MG63 (cell line): Measurements from ENCODE around the gene LRRK2. TPM values are rescaled to one million over a fixed set of nuclear protein-coding genes. Genes with fewer than 3 reads are reported as not detected.

ENCODE experiments used
- DNase-seq: peaks from one replicate; pipeline ENCODE4 v3.0.0-alpha.2; 2020
- H3K27me3 ChIP-seq: fragments of 250-450 bp; sonication (Bioruptor Pico); 2 replicates; pipeline ENCODE4 v1.5.1; 2020; ENCODE audit warnings: mild to moderate bottlenecking, moderate library complexity
- H3K36me3 ChIP-seq: fragments of 250-450 bp; sonication (Bioruptor Pico); 2 replicates; pipeline ENCODE4 v1.5.1; 2020; ENCODE audit warnings: mild to moderate bottlenecking, moderate library complexity
- H3K4me3 ChIP-seq: fragments of 250-450 bp; sonication (Bioruptor Pico); 2 replicates; pipeline ENCODE4 v1.5.1; 2020; ENCODE audit warnings: mild to moderate bottlenecking, moderate library complexity
- H3K9me3 ChIP-seq: fragments of 250-450 bp; sonication (Bioruptor Pico); 2 replicates; pipeline ENCODE4 v1.5.1; 2020; ENCODE audit warnings: mild to moderate bottlenecking, moderate library complexity
- total RNA-seq: library from RNA; depleted of rRNA; stranded (reverse); fragments of >200 nt; shearing (Covaris generic); gene quantifications from 2 replicates; pipeline ENCODE4 v1.2.3, GENCODE V29; 2014; ENCODE audit warnings: low replicate concordance

LRRK2 gene
- total RNA-seq, 1 experiment from 2014 or later, result 0.76 TPM

DNA sequence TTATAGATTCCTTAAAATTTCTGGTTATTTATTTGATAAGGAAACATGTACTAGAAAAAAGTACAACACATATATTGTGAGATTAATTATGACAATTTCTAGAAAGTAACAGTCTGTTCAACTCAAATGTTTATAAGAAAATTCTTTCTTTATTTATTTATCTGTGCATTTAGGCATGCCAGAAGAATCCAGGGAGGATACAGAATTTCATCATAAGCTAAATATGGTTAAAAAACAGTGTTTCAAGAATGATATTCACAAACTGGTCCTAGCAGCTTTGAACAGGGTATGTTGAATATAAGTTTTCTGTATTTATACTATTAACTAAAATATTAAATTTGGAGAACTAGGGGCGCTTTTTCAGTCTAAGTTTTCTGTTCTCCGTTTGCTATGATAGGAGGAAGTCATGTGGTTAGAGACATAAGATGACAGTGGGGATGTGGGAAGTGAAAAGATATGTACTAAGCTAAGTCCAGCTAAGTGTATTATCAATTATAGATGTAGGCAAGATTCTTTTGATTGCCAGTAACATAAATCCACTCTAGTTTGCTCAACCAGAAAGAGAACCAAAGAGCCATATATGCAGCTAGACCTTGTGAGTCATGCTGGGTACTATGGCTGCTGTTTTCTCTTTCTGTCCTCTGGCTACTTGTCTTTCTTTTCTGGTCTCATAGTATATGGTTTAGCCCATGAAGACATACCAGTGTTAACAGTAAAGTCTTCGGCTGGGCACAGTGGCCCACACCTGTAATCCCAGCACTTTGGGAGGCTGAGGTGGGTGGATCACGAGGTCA lies 39.0 kb downstream of the LRRK2 start:
- no peak for DNase-seq
- no peak overlapping the region for H3K4me3 ChIP-seq

GRCh38 chr12:40271981-40272664 lies 47.3 kb downstream of the LRRK2 start:
- no peaks in the 10 kb centered on the region for H3K36me3 ChIP-seq
- DNase-seq, result no peak
- H3K4me3 ChIP-seq, result no peak overlapping the region
- no peaks in the 10 kb centered on the region for H3K27me3 ChIP-seq
- no peaks in the 10 kb centered on the region for H3K9me3 ChIP-seq

More for the DNA sequence above, 39.0 kb downstream of the LRRK2 start:
- no peaks in the 10 kb centered on the region for H3K27me3 ChIP-seq
- H3K9me3 ChIP-seq, result no peaks in the 10 kb centered on the region
- no peaks in the 10 kb centered on the region for H3K36me3 ChIP-seq

GRCh38 chr12:40281791-40282364 lies 57.1 kb downstream of the LRRK2 start:
- DNase-seq, result no peak

DNA sequence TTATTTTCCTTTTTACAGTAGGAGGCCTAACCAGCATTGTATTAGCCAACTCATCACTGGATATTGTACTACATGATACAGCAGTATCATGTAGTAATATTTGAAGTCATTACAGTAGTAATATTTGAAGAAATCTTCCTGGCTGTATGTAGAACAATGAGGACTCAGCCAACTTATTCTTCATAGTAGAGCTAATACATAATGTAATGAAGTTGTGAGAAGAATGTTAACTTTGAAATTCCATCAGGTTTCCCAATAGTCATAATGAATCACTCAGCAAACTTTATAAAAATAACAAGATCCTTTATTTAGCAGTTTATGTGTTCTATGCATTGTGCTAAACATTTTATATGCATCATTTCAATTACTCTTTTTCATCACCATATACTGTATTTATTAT lies 61.8 kb downstream of the LRRK2 start:
- Histone ChIP-seq H3K27me3 (no peaks in the 10 kb centered on the region), H3K9me3 (no peaks in the 10 kb centered on the region), H3K4me3 (no peak overlapping the region), H3K36me3 (no peaks in the 10 kb centered on the region)
- no peak for DNase-seq

More at GRCh38 chr12:40281791-40282364, 57.1 kb downstream of the LRRK2 start:
- Histone ChIP-seq H3K9me3 (no peaks in the 10 kb centered on the region), H3K36me3 (no peaks in the 10 kb centered on the region), H3K27me3 (no peaks in the 10 kb centered on the region), H3K4me3 (no peak overlapping the region)

DNA sequence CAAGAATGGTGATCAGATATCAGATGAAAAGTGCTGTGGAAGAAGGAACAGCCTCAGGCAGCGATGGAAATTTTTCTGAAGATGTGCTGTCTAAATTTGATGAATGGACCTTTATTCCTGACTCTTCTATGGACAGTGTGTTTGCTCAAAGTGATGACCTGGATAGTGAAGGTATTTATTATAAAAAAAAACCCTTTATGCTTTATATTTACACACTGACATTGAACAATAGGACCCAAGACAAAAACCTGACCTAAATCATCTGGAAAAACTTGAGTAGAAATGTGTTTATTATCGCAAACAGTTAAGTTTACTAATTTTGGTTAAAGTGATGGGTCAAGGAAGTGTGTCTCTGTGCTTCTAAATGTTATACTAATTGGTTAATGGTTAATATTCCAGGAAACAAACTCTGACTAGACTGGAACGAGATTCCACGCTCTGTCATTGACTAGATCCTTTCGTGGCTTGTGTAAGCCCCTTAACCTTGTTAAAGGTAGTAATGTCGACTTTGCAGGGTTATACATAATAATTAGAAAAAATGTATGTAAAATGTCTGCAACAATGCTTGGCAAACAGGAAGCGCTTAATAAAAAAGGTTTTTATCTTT lies 62.7 kb downstream of the LRRK2 start:
- DNase-seq, result no peak
- no peak overlapping the region for H3K4me3 ChIP-seq
- H3K9me3 ChIP-seq, result no peaks in the 10 kb centered on the region
- H3K36me3 ChIP-seq, result no peaks in the 10 kb centered on the region
- no peaks in the 10 kb centered on the region for H3K27me3 ChIP-seq

DNA sequence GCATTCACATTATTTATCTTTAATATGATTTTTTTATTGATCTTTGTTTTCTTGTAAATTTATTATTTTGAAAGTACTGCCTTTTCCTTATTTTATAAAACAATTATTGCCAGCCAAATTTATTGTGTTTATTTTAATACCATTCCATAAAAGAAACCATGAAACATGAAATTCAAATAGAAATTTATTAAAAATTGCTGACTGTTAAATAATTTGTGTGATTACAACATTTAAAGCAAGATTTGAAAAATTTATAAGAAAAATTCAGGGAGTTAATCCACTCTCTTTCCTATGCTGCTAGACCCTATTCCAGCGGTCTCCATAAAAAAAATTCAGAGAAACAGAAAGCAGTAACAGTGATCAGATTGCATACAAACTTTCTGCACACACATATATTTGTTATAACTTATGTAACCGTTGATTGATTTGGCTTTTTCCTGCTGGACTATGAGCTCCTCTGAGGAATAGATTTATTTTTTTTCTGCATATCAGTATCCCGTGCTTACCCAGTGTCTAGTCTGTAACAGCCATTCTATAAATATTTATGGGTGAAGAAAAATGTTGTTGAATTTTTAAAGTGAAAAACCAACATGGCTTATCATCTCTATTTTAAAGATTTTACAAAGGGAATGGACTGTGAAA lies 68.1 kb downstream of the LRRK2 start:
- Histone ChIP-seq H3K27me3 (no peaks in the 10 kb centered on the region), H3K9me3 (no peaks in the 10 kb centered on the region), H3K36me3 (no peaks in the 10 kb centered on the region), H3K4me3 (no peak overlapping the region)
- DNase-seq, result no peak

GRCh38 chr12:40298341-40298740 lies 73.5 kb downstream of the LRRK2 start:
- Histone ChIP-seq H3K4me3 (no peak overlapping the region), H3K9me3 (no peaks in the 10 kb centered on the region), H3K27me3 (no peaks in the 10 kb centered on the region), H3K36me3 (no peaks in the 10 kb centered on the region)
- DNase-seq, result no peak

DNA sequence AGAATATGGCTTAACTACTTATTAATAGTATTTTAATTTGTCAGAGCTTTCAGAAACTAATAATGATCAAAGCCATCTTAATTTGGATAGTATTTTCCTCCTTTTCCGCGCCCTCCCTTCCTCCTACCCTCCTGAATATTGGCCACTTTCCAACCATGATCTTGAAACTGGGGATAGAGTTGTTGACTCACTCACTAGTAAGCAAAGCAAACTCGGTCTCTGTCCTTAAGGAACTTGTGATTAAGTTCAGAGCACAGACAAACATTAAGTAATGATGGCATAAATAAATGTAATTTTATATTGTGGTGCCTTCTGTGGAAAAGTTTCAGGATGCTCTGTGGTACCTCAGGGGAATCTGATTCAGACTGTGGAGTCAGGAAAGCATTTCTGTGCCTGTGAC lies 75.7 kb downstream of the LRRK2 start:
- Histone ChIP-seq H3K4me3 (no peak overlapping the region), H3K9me3 (no peaks in the 10 kb centered on the region), H3K27me3 (no peaks in the 10 kb centered on the region), H3K36me3 (no peaks in the 10 kb centered on the region)
- no peak for DNase-seq

GRCh38 chr12:40309001-40309400 lies 84.2 kb downstream of the LRRK2 start:
- no peaks in the 10 kb centered on the region for H3K36me3 ChIP-seq
- H3K4me3 ChIP-seq, result no peak overlapping the region
- no peak for DNase-seq
- no peaks in the 10 kb centered on the region for H3K27me3 ChIP-seq
- no peaks in the 10 kb centered on the region for H3K9me3 ChIP-seq

DNA sequence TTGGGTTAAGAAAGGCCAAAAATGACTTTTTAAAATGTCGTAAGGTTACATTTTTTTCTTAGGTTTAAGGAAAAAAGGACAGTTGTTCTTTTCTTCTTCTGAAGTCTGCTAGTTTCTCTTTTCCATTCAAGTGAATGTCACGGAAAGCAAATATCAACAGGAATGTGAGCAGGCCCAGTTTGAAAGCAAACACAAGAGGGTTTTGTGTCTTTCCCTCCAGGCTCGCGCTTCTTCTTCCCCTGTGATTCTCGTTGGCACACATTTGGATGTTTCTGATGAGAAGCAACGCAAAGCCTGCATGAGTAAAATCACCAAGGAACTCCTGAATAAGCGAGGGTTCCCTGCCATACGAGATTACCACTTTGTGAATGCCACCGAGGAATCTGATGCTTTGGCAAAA lies 85.4 kb downstream of the LRRK2 start:
- DNase-seq, result no peak
- H3K9me3 ChIP-seq, result no peaks in the 10 kb centered on the region
- H3K4me3 ChIP-seq, result no peak overlapping the region
- no peaks in the 10 kb centered on the region for H3K27me3 ChIP-seq
- H3K36me3 ChIP-seq, result no peaks in the 10 kb centered on the region

DNA sequence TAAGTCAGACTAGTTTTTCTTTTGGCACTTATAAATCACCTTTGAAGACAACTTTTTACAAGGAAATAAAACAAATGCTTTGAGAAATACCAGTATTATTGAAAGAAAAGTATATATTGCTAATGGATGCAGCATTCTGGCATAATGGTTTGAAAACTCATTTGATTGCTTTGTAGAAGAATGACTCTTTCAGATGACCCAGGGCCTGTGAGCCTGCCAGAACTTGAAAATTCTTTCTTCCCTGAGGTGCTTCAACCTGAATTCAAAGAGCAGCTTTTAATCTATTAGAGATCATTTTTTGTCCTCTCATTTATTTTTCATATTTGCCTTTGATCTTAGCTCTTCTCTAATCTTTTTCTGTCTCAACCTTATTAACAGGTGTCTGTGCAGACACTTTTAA lies 87.4 kb downstream of the LRRK2 start:
- no peak for DNase-seq
- Histone ChIP-seq H3K27me3 (no peaks in the 10 kb centered on the region), H3K4me3 (no peak overlapping the region), H3K36me3 (no peaks in the 10 kb centered on the region), H3K9me3 (no peaks in the 10 kb centered on the region)

- Histone ChIP-seq H3K9me3 (no peaks in the 10 kb centered on the region), H3K4me3 (no peak overlapping the region), H3K27me3 (no peaks in the 10 kb centered on the region), H3K36me3 (no peaks in the 10 kb centered on the region)
- no peak for DNase-seq
These were observed 88.3 kb downstream of the LRRK2 start for GRCh38 chr12:40312982-40313576.

GRCh38 chr12:40313928-40314327 lies 89.1 kb downstream of the LRRK2 start:
- Histone ChIP-seq H3K36me3 (no peaks in the 10 kb centered on the region), H3K4me3 (no peak overlapping the region), H3K27me3 (no peaks in the 10 kb centered on the region), H3K9me3 (no peaks in the 10 kb centered on the region)
- no peak for DNase-seq

GRCh38 chr12:40314927-40315326 lies 90.1 kb downstream of the LRRK2 start:
- no peaks in the 10 kb centered on the region for H3K9me3 ChIP-seq
- H3K4me3 ChIP-seq, result no peak overlapping the region
- DNase-seq, result no peak
- no peaks in the 10 kb centered on the region for H3K27me3 ChIP-seq
- no peaks in the 10 kb centered on the region for H3K36me3 ChIP-seq

DNA sequence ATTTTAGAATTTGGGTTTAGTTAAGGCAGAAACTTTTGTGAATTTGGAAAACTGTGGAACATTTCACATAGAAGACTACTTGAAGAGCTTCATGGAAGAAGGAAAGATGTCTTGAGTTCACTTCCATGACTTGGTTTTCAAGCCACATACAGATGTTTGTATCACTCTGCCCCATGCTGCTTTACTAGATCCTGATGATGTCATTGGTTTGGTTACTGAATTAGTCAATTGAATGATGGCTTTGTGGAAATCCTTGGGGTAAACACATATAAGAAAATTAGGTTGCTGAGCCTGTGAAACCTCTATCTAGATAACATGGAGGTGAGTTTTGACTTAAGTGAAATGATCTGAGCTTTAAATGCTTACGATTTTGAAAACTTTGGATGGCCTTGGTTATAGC lies 90.6 kb downstream of the LRRK2 start:
- DNase-seq, result no peak
- Histone ChIP-seq H3K4me3 (no peak overlapping the region), H3K27me3 (no peaks in the 10 kb centered on the region), H3K9me3 (no peaks in the 10 kb centered on the region), H3K36me3 (no peaks in the 10 kb centered on the region)

DNA sequence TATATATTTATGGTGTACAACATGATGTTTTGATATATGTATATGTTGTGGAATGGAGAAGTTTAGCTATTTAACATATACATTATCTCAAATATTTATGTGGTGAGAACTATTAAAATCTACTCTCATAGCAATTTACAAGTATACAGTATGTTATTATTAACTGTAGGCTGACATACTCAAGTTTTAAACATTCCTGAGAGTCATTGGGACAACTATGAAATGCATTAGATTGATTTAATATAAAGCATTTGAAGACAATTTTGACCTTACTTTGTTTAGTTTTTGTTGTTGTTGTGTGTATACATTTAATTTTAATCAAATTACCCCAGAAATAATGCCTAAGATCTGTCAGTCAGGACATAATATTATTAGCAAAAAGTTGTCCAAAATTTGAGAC lies 99.5 kb downstream of the LRRK2 start:
- Histone ChIP-seq H3K9me3 (no peaks in the 10 kb centered on the region), H3K36me3 (no peaks in the 10 kb centered on the region)
- DNase-seq, result no peak

More for the DNA sequence above, 99.5 kb downstream of the LRRK2 start:
- no peaks in the 10 kb centered on the region for H3K27me3 ChIP-seq
- H3K4me3 ChIP-seq, result no peak overlapping the region
